GM21528 (cell line): ENCODE data around the gene CBL.

Experiments used
- ATAC-seq: cut with Tn5 transposase; IDR thresholded peaks from one replicate; pipeline ENCODE4 v1.9.1; 2021; ENCODE audit warnings: mild to moderate bottlenecking, moderate library complexity; ENCODE audit not compliant: unreplicated experiment, low FRiP score

Gene CBL

GRCh38 chr11:119305556-119306372, 99.6 kb downstream of the CBL start:
- no peak for ATAC-seq

GRCh38 chr11:119306373-119306890, 100.3 kb downstream of the CBL start:
- no peak for ATAC-seq

GRCh38 chr11:119307219-119307618, 101.1 kb downstream of the CBL start:
- ATAC-seq: no peak

- no peak for ATAC-seq
Measured at GRCh38 chr11:119307974-119308373, 101.8 kb downstream of the CBL start.

- ATAC-seq: no peak
Measured at GRCh38 chr11:119309411-119309810, 103.3 kb downstream of the CBL start.

GRCh38 chr11:119309953-119310681, 104.0 kb downstream of the CBL start:
- ATAC-seq: no peak

- ATAC-seq: no peak
Measured at GRCh38 chr11:119310682-119311052, 104.5 kb downstream of the CBL start.

- ATAC-seq: no peak
Measured at GRCh38 chr11:119314726-119315125, 108.6 kb downstream of the CBL start.

- ATAC-seq: no peak
Measured at GRCh38 chr11:119315131-119316015, 109.2 kb downstream of the CBL start.

GRCh38 chr11:119316016-119316728, 110.0 kb downstream of the CBL start:
- ATAC-seq: no peak

GRCh38 chr11:119316729-119317591, 110.8 kb downstream of the CBL start, which contains the start of gene MCAM:
Gene MCAM (minus strand): TSS chr11:119317130. CDS start chr11:119317101, 29 bp downstream.
- no peak for ATAC-seq

- ATAC-seq: no peak
Measured at GRCh38 chr11:119317592-119318239, 111.6 kb downstream of the CBL start.

GRCh38 chr11:119318240-119319135, 112.3 kb downstream of the CBL start:
- no peak for ATAC-seq

- ATAC-seq: no peak
Measured at GRCh38 chr11:119319136-119319699, 113.1 kb downstream of the CBL start.

GRCh38 chr11:119319700-119320239, 113.6 kb downstream of the CBL start:
- ATAC-seq: no peak

GRCh38 chr11:119320240-119320775, 114.2 kb downstream of the CBL start:
- ATAC-seq: no peak
